Subcutaneous adipose tissue (tissue), 4 donors: ENCODE results near the gene KCNMA1. TPM values are rescaled to one million over a fixed set of nuclear protein-coding genes. Genes with fewer than 3 reads are reported as not detected.

Source experiments
- CTCF ChIP-seq: fragments of 450-650 bp; IDR thresholded peaks from one replicate; pipeline ENCODE4 v1.5.1; 2016; ENCODE audit warnings: low read depth, mild to moderate bottlenecking, control low read depth, antibody characterized with exemption, moderate library complexity
- total RNA-seq, 4 donors: library from RNA; depleted of rRNA; stranded (reverse); fragments of >200 nt; gene quantifications; one replicate each; pipeline ENCODE4 v1.1.0, GENCODE V29; 2016

KCNMA1 gene
- total RNA-seq, 4 donors from 2014 or later, result 10.3 to 91.5 (median 23.8) TPM

- TF ChIP-seq CTCF, result no peak
Observed at GRCh38 chr10:77628906-77629730, 8.5 kb downstream of the KCNMA1 start.

- no peak for TF ChIP-seq CTCF
Observed at GRCh38 chr10:77626266-77626935, 11.2 kb downstream of the KCNMA1 start.

- no peak for TF ChIP-seq CTCF
Observed at GRCh38 chr10:77625379-77625778, 12.2 kb downstream of the KCNMA1 start.

GRCh38 chr10:77622889-77623291, 14.7 kb downstream of the KCNMA1 start:
- TF ChIP-seq CTCF, result no peak

GRCh38 chr10:77620731-77621130, 16.9 kb downstream of the KCNMA1 start:
- no peak for TF ChIP-seq CTCF

GRCh38 chr10:77619964-77620703, 17.5 kb downstream of the KCNMA1 start:
- no peak for TF ChIP-seq CTCF

- no peak for TF ChIP-seq CTCF
Observed at GRCh38 chr10:77618117-77618516, 19.5 kb downstream of the KCNMA1 start.
